ENCODE data around the gene GALNT16.

DNA sequence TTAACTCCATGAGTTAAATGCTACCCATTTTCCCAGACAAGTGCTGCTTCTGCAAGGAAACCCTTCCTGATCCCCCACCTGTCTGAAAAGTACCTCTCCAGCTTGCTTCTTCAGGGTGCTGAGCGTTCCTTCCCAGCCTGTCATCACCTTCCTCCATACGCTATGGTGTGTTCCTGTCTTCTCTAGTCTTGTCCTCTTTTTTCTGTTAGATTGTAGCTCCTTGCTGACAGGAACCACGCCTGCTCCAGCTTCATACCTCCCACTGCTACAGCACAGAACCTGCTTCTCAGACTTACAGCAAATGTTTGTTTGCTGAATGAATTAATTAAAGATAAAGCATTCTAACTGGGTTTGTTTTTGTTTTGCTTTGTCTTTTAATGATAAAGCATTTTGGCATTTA lies 99.0 kb downstream of the GALNT16 start:
- TF ChIP-seq, protein P1, sequence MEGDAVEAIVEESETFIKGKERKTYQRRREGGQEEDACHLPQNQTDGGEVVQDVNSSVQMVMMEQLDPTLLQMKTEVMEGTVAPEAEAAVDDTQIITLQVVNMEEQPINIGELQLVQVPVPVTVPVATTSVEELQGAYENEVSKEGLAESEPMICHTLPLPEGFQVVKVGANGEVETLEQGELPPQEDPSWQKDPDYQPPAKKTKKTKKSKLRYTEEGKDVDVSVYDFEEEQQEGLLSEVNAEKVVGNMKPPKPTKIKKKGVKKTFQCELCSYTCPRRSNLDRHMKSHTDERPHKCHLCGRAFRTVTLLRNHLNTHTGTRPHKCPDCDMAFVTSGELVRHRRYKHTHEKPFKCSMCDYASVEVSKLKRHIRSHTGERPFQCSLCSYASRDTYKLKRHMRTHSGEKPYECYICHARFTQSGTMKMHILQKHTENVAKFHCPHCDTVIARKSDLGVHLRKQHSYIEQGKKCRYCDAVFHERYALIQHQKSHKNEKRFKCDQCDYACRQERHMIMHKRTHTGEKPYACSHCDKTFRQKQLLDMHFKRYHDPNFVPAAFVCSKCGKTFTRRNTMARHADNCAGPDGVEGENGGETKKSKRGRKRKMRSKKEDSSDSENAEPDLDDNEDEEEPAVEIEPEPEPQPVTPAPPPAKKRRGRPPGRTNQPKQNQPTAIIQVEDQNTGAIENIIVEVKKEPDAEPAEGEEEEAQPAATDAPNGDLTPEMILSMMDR (IDR thresholded peaks at IDR 0.05; ENCODE audit: low read depth, low read length), result no peak
- no peak for TF ChIP-seq POLR2A (IDR thresholded peaks at IDR 0.05; ENCODE audit: extremely low read depth, insufficient read length)

All from NB4 (cell line).